ENCODE data around the gene SENP8. TPM values are rescaled to one million over a fixed set of nuclear protein-coding genes. Genes with fewer than 3 reads are reported as not detected.
A peak's percentile ranks its signal among the peaks of the same experiment; 100 is the strongest.
"Not testable (repeated sequence)": the region's sequence is repeated elsewhere in the genome, so short reads cannot be mapped to it uniquely, and the experiment has no call there.

The SENP8 gene
- total RNA-seq, 1 experiment from 2014 or later = 4.8 TPM

GRCh38 chr15:72098040-72098439, 20.2 kb upstream of the SENP8 start:
- Histone ChIP-seq H3K27me3 (ENCODE audit: control insufficient read depth, insufficient read depth, low read length) (no peaks in the 10 kb centered on the region), H3K36me3 (replicated peaks; ENCODE audit: control insufficient read depth, insufficient read depth, low read length) (no peaks in the 10 kb centered on the region), H3K4me3 (ENCODE audit: insufficient read depth, low read depth, low read length) (no peak overlapping the region)
- DNase-seq = no peak

- no peak for DNase-seq
- Histone ChIP-seq H3K27me3 (ENCODE audit: control insufficient read depth, insufficient read depth, low read length) (no peaks in the 10 kb centered on the region), H3K36me3 (replicated peaks; ENCODE audit: control insufficient read depth, insufficient read depth, low read length) (no peaks in the 10 kb centered on the region), H3K4me3 (ENCODE audit: insufficient read depth, low read depth, low read length) (no peak overlapping the region)
These were observed 19.0 kb upstream of the SENP8 start for GRCh38 chr15:72099155-72099554.

- not testable (repeated sequence) for DNase-seq; H3K36me3 ChIP-seq (replicated peaks; ENCODE audit: control insufficient read depth, insufficient read depth, low read length); H3K27me3 ChIP-seq (ENCODE audit: control insufficient read depth, insufficient read depth, low read length); H3K4me3 ChIP-seq (ENCODE audit: insufficient read depth, low read depth, low read length)
These were observed 17.7 kb upstream of the SENP8 start for GRCh38 chr15:72100551-72100950.

- no peaks in the 10 kb centered on the region for H3K27me3 ChIP-seq (ENCODE audit: control insufficient read depth, insufficient read depth, low read length)
- no peak for DNase-seq
- H3K36me3 ChIP-seq (replicated peaks; ENCODE audit: control insufficient read depth, insufficient read depth, low read length) = no peaks in the 10 kb centered on the region
- no peak overlapping the region for H3K4me3 ChIP-seq (ENCODE audit: insufficient read depth, low read depth, low read length)
These were observed 13.1 kb upstream of the SENP8 start for GRCh38 chr15:72105111-72105510.

- no peaks in the 10 kb centered on the region for H3K27me3 ChIP-seq (ENCODE audit: control insufficient read depth, insufficient read depth, low read length)
- H3K36me3 ChIP-seq (replicated peaks; ENCODE audit: control insufficient read depth, insufficient read depth, low read length) = no peaks in the 10 kb centered on the region
- H3K4me3 ChIP-seq (ENCODE audit: insufficient read depth, low read depth, low read length) = no peak overlapping the region
- DNase-seq = no peak
These were observed 12.1 kb upstream of the SENP8 start for GRCh38 chr15:72106068-72106467.

GRCh38 chr15:72110355-72110754, 7.8 kb upstream of the SENP8 start:
- no peaks in the 10 kb centered on the region for H3K27me3 ChIP-seq (ENCODE audit: control insufficient read depth, insufficient read depth, low read length)
- H3K36me3 ChIP-seq (replicated peaks; ENCODE audit: control insufficient read depth, insufficient read depth, low read length) = no peaks in the 10 kb centered on the region
- no peak for DNase-seq
- no peak overlapping the region for H3K4me3 ChIP-seq (ENCODE audit: insufficient read depth, low read depth, low read length)

GRCh38 chr15:72112116-72112515, 6.1 kb upstream of the SENP8 start:
- no peaks in the 10 kb centered on the region for H3K36me3 ChIP-seq (replicated peaks; ENCODE audit: control insufficient read depth, insufficient read depth, low read length)
- no peaks in the 10 kb centered on the region for H3K27me3 ChIP-seq (ENCODE audit: control insufficient read depth, insufficient read depth, low read length)
- no peak for DNase-seq
- no peak overlapping the region for H3K4me3 ChIP-seq (ENCODE audit: insufficient read depth, low read depth, low read length)

GRCh38 chr15:72112805-72113204, 5.4 kb upstream of the SENP8 start:
- no peak overlapping the region for H3K4me3 ChIP-seq (ENCODE audit: insufficient read depth, low read depth, low read length)
- H3K36me3 ChIP-seq (replicated peaks; ENCODE audit: control insufficient read depth, insufficient read depth, low read length) = no peaks in the 10 kb centered on the region
- DNase-seq = no peak
- no peaks in the 10 kb centered on the region for H3K27me3 ChIP-seq (ENCODE audit: control insufficient read depth, insufficient read depth, low read length)

GRCh38 chr15:72113347-72114031, 4.7 kb upstream of the SENP8 start:
- Histone ChIP-seq H3K36me3 (replicated peaks; ENCODE audit: control insufficient read depth, insufficient read depth, low read length) (no peaks in the 10 kb centered on the region), H3K4me3 (ENCODE audit: insufficient read depth, low read depth, low read length) (no peak overlapping the region), H3K27me3 (ENCODE audit: control insufficient read depth, insufficient read depth, low read length) (no peaks in the 10 kb centered on the region)
- DNase-seq = no peak

- no peak for DNase-seq
- H3K27me3 ChIP-seq (ENCODE audit: control insufficient read depth, insufficient read depth, low read length) = no peaks in the 10 kb centered on the region
- peak overlapping the region; percentile 84 for H3K4me3 ChIP-seq (ENCODE audit: insufficient read depth, low read depth, low read length)
- no peaks in the 10 kb centered on the region for H3K36me3 ChIP-seq (replicated peaks; ENCODE audit: control insufficient read depth, insufficient read depth, low read length)
These were observed 1.3 kb upstream of the SENP8 start for GRCh38 chr15:72116731-72117485.

GRCh38 chr15:72117486-72118016, 652 bp upstream of the SENP8 start:
- H3K36me3 ChIP-seq (replicated peaks; ENCODE audit: control insufficient read depth, insufficient read depth, low read length) = no peaks in the 10 kb centered on the region
- peak overlapping the region; percentile 84 for H3K4me3 ChIP-seq (ENCODE audit: insufficient read depth, low read depth, low read length)
- H3K27me3 ChIP-seq (ENCODE audit: control insufficient read depth, insufficient read depth, low read length) = no peaks in the 10 kb centered on the region
- peak; percentile 88 for DNase-seq

GRCh38 chr15:72124218-72124617, 6.0 kb downstream of the SENP8 start:
- no peak for DNase-seq
- Histone ChIP-seq H3K4me3 (ENCODE audit: insufficient read depth, low read depth, low read length) (no peak overlapping the region), H3K27me3 (ENCODE audit: control insufficient read depth, insufficient read depth, low read length) (no peaks in the 10 kb centered on the region), H3K36me3 (replicated peaks; ENCODE audit: control insufficient read depth, insufficient read depth, low read length) (no peaks in the 10 kb centered on the region)

- no peak for DNase-seq
- Histone ChIP-seq H3K36me3 (replicated peaks; ENCODE audit: control insufficient read depth, insufficient read depth, low read length) (no peaks in the 10 kb centered on the region), H3K27me3 (ENCODE audit: control insufficient read depth, insufficient read depth, low read length) (no peaks in the 10 kb centered on the region), H3K4me3 (ENCODE audit: insufficient read depth, low read depth, low read length) (no peak overlapping the region)
These were observed 9.6 kb downstream of the SENP8 start for GRCh38 chr15:72127724-72128322.

- Histone ChIP-seq H3K4me3 (ENCODE audit: insufficient read depth, low read depth, low read length) (no peak overlapping the region), H3K27me3 (ENCODE audit: control insufficient read depth, insufficient read depth, low read length) (no peaks in the 10 kb centered on the region), H3K36me3 (replicated peaks; ENCODE audit: control insufficient read depth, insufficient read depth, low read length) (no peaks in the 10 kb centered on the region)
- no peak for DNase-seq
These were observed 10.2 kb downstream of the SENP8 start for GRCh38 chr15:72128359-72128758.

GRCh38 chr15:72130272-72130671, 12.1 kb downstream of the SENP8 start:
- Histone ChIP-seq H3K36me3 (replicated peaks; ENCODE audit: control insufficient read depth, insufficient read depth, low read length) (no peaks in the 10 kb centered on the region), H3K4me3 (ENCODE audit: insufficient read depth, low read depth, low read length) (no peak overlapping the region), H3K27me3 (ENCODE audit: control insufficient read depth, insufficient read depth, low read length) (no peaks in the 10 kb centered on the region)
- no peak for DNase-seq

Measured in H7 (cell line).